Panc1 (cell line): ENCODE data around the gene OSBPL5.

Experiments
- POLR2AphosphoS5 ChIP-seq: IDR thresholded peaks from 2 replicates; pipeline ENCODE4 v1.6.1; 2012; ENCODE audit warnings: mild to moderate bottlenecking, low read depth, low read length, moderate library complexity
- SIN3A ChIP-seq: IDR thresholded peaks from 2 replicates; pipeline ENCODE4 v1.6.1; 2012; ENCODE audit warnings: low read depth, mild to moderate bottlenecking, low read length, moderate library complexity, borderline replicate concordance; ENCODE audit not compliant: insufficient read depth
- TCF7L2 ChIP-seq: IDR thresholded peaks from 2 replicates; pipeline ENCODE4 v1.6.1; 2011; ENCODE audit warnings: mild to moderate bottlenecking, low read depth, low read length, inconsistent platforms
- TF ChIP-seq, protein P1 (sequence below), 2 experiments: IDR thresholded peaks; 2 replicates each; pipeline ENCODE4 v1.6.1; 2011 to 2012; ENCODE audit warnings: low read depth in 2 of 2, control low read depth in 1 of 2, low read length in 1 of 2, mild to moderate bottlenecking in 1 of 2, moderate library complexity in 1 of 2; ENCODE audit not compliant: insufficient read depth in 1 of 2
- TF ChIP-seq, protein P2 (sequence below): fragments of 450-650 bp; IDR thresholded peaks from 2 replicates; pipeline ENCODE4 v1.5.1; 2017; ENCODE audit warnings: mild to moderate bottlenecking

DNA sequence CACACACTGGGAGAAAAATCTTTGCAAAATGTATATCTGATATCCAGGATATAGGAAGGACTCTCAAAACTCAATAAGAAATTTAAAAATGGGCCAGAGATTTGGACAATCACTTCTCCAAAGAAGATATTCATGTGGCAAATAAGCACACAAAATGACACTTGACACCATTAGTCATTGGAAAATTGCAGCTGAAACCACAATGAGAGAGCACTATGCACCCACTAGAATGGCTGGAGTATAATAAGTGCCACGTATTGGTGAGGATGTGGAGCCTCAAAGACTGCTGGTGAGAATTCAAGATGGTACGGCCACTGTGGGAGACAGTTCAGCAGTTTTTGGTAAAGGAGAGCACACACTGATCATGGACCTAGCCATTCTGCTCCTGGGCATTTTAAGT is 12.8 kb upstream of the OSBPL5 start:
- no peak for TF ChIP-seq TCF7L2
- no peak for TF ChIP-seq SIN3A
- TF ChIP-seq, protein P1, sequence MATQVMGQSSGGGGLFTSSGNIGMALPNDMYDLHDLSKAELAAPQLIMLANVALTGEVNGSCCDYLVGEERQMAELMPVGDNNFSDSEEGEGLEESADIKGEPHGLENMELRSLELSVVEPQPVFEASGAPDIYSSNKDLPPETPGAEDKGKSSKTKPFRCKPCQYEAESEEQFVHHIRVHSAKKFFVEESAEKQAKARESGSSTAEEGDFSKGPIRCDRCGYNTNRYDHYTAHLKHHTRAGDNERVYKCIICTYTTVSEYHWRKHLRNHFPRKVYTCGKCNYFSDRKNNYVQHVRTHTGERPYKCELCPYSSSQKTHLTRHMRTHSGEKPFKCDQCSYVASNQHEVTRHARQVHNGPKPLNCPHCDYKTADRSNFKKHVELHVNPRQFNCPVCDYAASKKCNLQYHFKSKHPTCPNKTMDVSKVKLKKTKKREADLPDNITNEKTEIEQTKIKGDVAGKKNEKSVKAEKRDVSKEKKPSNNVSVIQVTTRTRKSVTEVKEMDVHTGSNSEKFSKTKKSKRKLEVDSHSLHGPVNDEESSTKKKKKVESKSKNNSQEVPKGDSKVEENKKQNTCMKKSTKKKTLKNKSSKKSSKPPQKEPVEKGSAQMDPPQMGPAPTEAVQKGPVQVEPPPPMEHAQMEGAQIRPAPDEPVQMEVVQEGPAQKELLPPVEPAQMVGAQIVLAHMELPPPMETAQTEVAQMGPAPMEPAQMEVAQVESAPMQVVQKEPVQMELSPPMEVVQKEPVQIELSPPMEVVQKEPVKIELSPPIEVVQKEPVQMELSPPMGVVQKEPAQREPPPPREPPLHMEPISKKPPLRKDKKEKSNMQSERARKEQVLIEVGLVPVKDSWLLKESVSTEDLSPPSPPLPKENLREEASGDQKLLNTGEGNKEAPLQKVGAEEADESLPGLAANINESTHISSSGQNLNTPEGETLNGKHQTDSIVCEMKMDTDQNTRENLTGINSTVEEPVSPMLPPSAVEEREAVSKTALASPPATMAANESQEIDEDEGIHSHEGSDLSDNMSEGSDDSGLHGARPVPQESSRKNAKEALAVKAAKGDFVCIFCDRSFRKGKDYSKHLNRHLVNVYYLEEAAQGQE (IDR thresholded peaks at IDR 0.05; ENCODE audit: insufficient read depth in 1 of 2, low read depth in 2 of 2, low read length in 1 of 2): no peak
- TF ChIP-seq, protein P2, sequence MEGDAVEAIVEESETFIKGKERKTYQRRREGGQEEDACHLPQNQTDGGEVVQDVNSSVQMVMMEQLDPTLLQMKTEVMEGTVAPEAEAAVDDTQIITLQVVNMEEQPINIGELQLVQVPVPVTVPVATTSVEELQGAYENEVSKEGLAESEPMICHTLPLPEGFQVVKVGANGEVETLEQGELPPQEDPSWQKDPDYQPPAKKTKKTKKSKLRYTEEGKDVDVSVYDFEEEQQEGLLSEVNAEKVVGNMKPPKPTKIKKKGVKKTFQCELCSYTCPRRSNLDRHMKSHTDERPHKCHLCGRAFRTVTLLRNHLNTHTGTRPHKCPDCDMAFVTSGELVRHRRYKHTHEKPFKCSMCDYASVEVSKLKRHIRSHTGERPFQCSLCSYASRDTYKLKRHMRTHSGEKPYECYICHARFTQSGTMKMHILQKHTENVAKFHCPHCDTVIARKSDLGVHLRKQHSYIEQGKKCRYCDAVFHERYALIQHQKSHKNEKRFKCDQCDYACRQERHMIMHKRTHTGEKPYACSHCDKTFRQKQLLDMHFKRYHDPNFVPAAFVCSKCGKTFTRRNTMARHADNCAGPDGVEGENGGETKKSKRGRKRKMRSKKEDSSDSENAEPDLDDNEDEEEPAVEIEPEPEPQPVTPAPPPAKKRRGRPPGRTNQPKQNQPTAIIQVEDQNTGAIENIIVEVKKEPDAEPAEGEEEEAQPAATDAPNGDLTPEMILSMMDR: no peak
- no peak for TF ChIP-seq POLR2AphosphoS5
